Activated CD4-positive, alpha-beta T cell treated with anti-CD3 and anti-CD28 coated beads for 24 hours (primary cell): ENCODE results near the gene CRTC1.
"Not testable (repeated sequence)": the region's sequence is repeated elsewhere in the genome, so short reads cannot be mapped to it uniquely, and the experiment has no call there.

Experiments used
- DNase-seq, 2 donors: peaks; one replicate each; pipeline ENCODE4 v3.0.0-alpha.2; 2020; ENCODE audit warnings: low read depth in 2 of 2

Gene CRTC1

GRCh38 chr19:18668744-18669523 is 14.5 kb upstream of the CRTC1 start:
- DNase-seq: no peak

GRCh38 chr19:18669524-18669817 is 14.0 kb upstream of the CRTC1 start:
- no peak for DNase-seq

- DNase-seq: no peak
Measured at GRCh38 chr19:18669883-18670282, 13.6 kb upstream of the CRTC1 start.

- DNase-seq: no peak
Measured at GRCh38 chr19:18670312-18670711, 13.2 kb upstream of the CRTC1 start.

- DNase-seq: no peak
Measured at GRCh38 chr19:18671303-18672043, 12.0 kb upstream of the CRTC1 start.

- no peak for DNase-seq
Measured at GRCh38 chr19:18672044-18672451, 11.4 kb upstream of the CRTC1 start.

- no peak for DNase-seq
Measured at GRCh38 chr19:18672606-18673337, 10.7 kb upstream of the CRTC1 start.

- DNase-seq: no peak
Measured at GRCh38 chr19:18674616-18675015, 8.9 kb upstream of the CRTC1 start.

GRCh38 chr19:18675779-18676178 is 7.7 kb upstream of the CRTC1 start:
- no peak for DNase-seq

GRCh38 chr19:18676692-18677091 is 6.8 kb upstream of the CRTC1 start:
- no peak for DNase-seq

- DNase-seq: no peak
Measured at GRCh38 chr19:18677156-18677555, 6.3 kb upstream of the CRTC1 start.

- not testable (repeated sequence) for DNase-seq
Measured at GRCh38 chr19:18680148-18680547, 3.3 kb upstream of the CRTC1 start.

GRCh38 chr19:18682807-18683108 is 722 bp upstream of the CRTC1 start:
- DNase-seq: no peak

GRCh38 chr19:18683958-18684641 is 620 bp downstream of the CRTC1 start:
- DNase-seq: no peak

- no peak for DNase-seq
Measured at GRCh38 chr19:18684642-18684993, 1.1 kb downstream of the CRTC1 start.

GRCh38 chr19:18685597-18686190 is 2.2 kb downstream of the CRTC1 start:
- DNase-seq: no peak

- DNase-seq: no peak
Measured at GRCh38 chr19:18687740-18688465, 4.4 kb downstream of the CRTC1 start.

GRCh38 chr19:18696023-18696422 is 12.5 kb downstream of the CRTC1 start:
- no peak for DNase-seq

- no peak for DNase-seq
Measured at GRCh38 chr19:18697680-18698079, 14.2 kb downstream of the CRTC1 start.

GRCh38 chr19:18698321-18699167 is 15.1 kb downstream of the CRTC1 start:
- no peak for DNase-seq
